ENCODE measurements around the gene TRMT44. TPM values are rescaled to one million over a fixed set of nuclear protein-coding genes. Genes with fewer than 3 reads are reported as not detected.

The TRMT44 gene
- total and polyA plus RNA-seq, 7 donors: 2.1 to 29.1 (median 14.2) TPM

DNA sequence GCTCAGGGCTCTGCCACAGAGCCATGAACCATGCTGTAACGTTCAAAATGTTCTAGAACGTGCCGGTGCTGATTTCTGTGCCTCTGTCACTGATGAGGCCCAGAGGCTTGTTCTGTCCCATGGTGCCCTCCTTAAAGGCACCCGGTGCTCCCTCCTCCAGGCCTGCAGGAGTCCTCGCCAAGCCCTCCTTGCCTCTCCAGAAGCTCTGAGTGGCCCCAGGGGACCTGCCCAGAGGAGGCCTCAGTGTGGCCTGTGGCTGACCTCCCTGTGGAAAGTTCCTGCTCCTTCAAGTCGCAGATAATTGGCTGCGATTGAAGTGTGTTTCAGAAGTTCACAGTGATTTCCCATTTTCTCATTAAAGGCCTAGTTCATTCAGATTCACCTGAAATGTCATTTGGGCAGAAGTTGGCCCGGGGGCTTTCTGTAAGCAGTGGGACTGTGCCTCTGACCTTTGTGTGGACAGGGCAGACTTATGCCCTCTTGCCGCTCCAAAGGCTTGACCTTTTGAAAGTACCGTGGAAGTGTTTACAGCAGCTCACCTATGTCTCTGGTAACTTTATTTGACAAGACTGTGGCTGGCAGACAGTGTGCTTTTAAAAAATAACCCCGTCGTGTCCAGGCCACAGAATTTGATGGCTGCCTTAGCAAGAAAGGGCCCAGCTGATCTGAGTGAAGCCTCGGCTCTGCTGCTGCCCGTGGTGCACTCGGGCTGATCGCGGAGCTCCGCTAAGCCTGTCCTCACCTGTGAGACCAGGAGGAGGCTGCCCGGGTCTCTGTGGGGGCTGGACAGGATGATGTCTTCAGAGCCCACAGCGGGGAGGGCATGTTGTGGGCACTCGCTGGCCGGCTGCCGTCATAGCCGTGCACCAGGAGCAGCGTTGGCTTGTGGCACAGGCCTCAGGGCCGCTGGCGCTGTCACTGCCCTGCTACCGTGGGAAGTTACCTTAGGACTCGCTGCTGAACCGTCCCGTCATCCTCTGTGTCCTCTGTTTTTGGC, 25.3 kb downstream of the TRMT44 start:
- no peak overlapping the region for H3K27ac ChIP-seq
- no peak for TF ChIP-seq EP300 (IDR thresholded peaks at IDR 0.05)
- TF ChIP-seq POLR2A (IDR thresholded peaks at IDR 0.05): no peak
- TF ChIP-seq CTCF (IDR thresholded peaks at IDR 0.05): no peak
- no peak for TF ChIP-seq POLR2AphosphoS5 (IDR thresholded peaks at IDR 0.05)
- H3K4me1 ChIP-seq: no peaks in the 10 kb centered on the region
- intact Hi-C loops (cut with DNase I): no loop called here
- no peak for DNase-seq
- no peak overlapping the region for H3K4me3 ChIP-seq
- peaks cover 9 to 87% (median 36%) of the 10 kb centered on the region in 4 donors for H3K36me3 ChIP-seq
- 91 to 92% methylated on average over 31 of the region's 31 CpGs for WGBS, 2 donors
- H3K27me3 ChIP-seq: no peaks in the 10 kb centered on the region
- H3K9me3 ChIP-seq: no peaks in the 10 kb centered on the region

DNA sequence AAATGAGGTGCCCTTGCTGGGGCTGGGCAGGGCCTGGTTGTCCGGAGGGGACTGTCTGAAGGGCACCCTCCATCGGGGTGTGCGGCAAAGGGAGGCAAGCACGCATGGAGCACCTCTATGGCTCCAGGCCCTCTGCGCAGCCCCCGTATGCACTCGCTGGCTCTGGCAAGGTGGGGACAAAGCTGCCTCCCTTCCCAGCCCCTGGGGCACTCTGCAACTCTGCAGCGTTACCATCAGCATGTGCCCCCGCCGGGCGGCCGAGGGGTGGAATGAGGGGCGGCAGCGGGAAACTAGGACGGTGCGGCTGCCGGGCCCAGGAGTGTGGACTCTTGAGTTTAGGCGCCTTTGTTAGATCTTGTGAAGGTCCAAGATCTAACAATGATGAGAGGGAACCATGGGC, 26.4 kb downstream of the TRMT44 start:
- H3K36me3 ChIP-seq: peaks cover 0 to 77% (median 30%) of the 10 kb centered on the region in 4 donors
- H3K9me3 ChIP-seq: no peaks in the 10 kb centered on the region
- peaks cover 0 to 7% (median 3%) of the 10 kb centered on the region in 4 donors for H3K4me1 ChIP-seq
- intact Hi-C loops (cut with DNase I): no loop called here
- 97% methylated on average over 18 of the region's 18 CpGs for WGBS, 2 donors
- H3K27me3 ChIP-seq: no peaks in the 10 kb centered on the region
- no peak overlapping the region for H3K4me3 ChIP-seq
- DNase-seq: no peak
- TF ChIP-seq CTCF (IDR thresholded peaks at IDR 0.05) (no peak), EP300 (IDR thresholded peaks at IDR 0.05) (no peak)
- H3K27ac ChIP-seq: no peak overlapping the region

DNA sequence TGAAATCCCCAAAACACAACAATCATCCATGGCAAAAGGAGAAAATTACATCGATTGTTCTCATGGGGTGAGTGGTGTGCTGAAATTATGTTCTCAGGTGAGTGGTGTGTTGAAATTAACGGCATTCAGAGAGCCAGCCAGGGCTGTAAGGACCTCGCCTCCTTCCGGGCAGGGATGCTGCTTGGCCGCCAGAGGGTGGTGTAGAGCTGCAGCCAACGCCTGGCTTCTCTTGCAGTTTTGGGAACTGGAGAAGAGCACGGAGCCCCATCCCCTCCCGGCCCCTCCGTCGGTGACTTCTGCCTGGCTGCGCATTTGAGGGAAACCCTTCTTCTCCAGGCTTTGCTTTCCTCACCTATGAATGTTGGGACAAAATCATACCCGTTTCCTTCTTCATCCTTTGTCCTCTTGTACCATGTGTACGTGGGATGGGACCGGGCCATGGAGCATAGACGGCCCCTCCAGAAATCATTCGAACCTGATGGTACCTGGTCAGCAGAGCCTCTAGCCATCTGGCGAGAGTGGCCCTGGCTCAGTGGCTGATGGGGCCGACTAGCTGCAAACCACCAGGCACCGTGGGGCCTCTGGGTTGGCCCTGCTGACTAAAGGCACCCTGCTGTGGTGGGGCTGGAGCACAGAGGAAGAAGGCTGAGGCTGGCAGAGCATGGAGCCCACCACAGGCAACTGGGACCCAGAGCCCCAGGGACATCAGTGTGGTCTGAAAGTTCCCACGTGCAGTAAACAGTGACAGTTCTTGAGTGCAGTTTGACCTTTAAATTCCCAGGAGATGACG, 28.4 kb downstream of the TRMT44 start:
- H3K27me3 ChIP-seq: no peaks in the 10 kb centered on the region
- no peak overlapping the region for H3K4me3 ChIP-seq
- 52 to 54% methylated on average over 21 of the region's 21 CpGs for WGBS, 2 donors
- TF ChIP-seq POLR2AphosphoS5 (IDR thresholded peaks at IDR 0.05) (peak in 1 of 4 donors; percentile 33), EP300 (IDR thresholded peaks at IDR 0.05) (no peak), POLR2A (IDR thresholded peaks at IDR 0.05) (no peak), CTCF (IDR thresholded peaks at IDR 0.05) (peak; percentile 76 to 92 (median 86))
- intact Hi-C loops (cut with DNase I): loop anchor here (1.0 kb wide), 2 partner anchors 78 to 125 kb away; no protein-coding TSS in a partner anchor
- peak; percentile 82 for DNase-seq
- H3K4me1 ChIP-seq: peaks cover 0 to 26% (median 22%) of the 10 kb centered on the region in 4 donors
- peaks cover 0 to 59% (median 27%) of the 10 kb centered on the region in 4 donors for H3K36me3 ChIP-seq
- H3K27ac ChIP-seq: no peak overlapping the region
- no peaks in the 10 kb centered on the region for H3K9me3 ChIP-seq

GRCh38 chr4:8469550-8469949, 29.0 kb downstream of the TRMT44 start:
- Histone ChIP-seq H3K36me3 (peaks cover 0 to 53% (median 24%) of the 10 kb centered on the region in 4 donors), H3K27me3 (no peaks in the 10 kb centered on the region), H3K27ac (no peak overlapping the region), H3K9me3 (no peaks in the 10 kb centered on the region), H3K4me1 (peaks cover 0 to 31% (median 28%) of the 10 kb centered on the region in 4 donors), H3K4me3 (no peak overlapping the region)
- WGBS, 2 donors: 93% methylated on average over 14 of the region's 14 CpGs
- DNase-seq: no peak
- TF ChIP-seq POLR2AphosphoS5 (IDR thresholded peaks at IDR 0.05) (no peak), EP300 (IDR thresholded peaks at IDR 0.05) (no peak), POLR2A (IDR thresholded peaks at IDR 0.05) (no peak), CTCF (IDR thresholded peaks at IDR 0.05) (no peak)
- intact Hi-C loops (cut with DNase I): loop anchor here (1.0 kb wide), 1 partner anchor 125 kb away; no protein-coding TSS in a partner anchor
